Measurements from ENCODE around the gene ENPP3.

The ENPP3 gene

DNA sequence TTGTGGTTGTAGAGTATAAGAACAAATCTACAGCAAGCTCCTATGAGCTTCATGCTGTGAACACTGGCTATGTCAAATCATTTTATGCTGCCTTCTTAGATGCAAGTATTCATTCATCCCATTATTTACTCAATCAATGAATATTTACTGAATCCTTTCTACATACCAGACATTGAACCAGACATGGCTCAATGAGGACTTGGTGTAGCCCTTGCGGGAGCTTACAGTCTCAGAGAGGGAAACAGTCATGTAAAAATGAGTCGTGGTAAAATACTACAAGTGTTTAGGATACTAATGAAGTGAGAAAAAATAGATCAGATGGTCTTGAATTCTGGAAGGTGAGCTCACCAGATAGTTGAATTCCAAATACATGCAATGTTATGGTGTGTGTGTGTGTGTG lies 125.9 kb downstream of the ENPP3 start:
- no peaks in the 10 kb centered on the region for H3K9me3 ChIP-seq (ENCODE audit: insufficient read depth, low read length, severe bottlenecking)
- no peak overlapping the region for H3K4me2 ChIP-seq (ENCODE audit: insufficient read depth, low read length)
- ATAC-seq (ENCODE audit: insufficient read depth, low read depth) (no peak), DNase-seq (no peak)
- no peak overlapping the region for H3K4me3 ChIP-seq (ENCODE audit: low read depth in 1 of 2, low read length in 2 of 2)
- H2AFZ ChIP-seq (ENCODE audit: low read depth, low read length) = no peak overlapping the region
- H4K20me1 ChIP-seq (ENCODE audit: insufficient read depth, low read length) = no peaks in the 10 kb centered on the region
- TF ChIP-seq EZH2 (IDR thresholded peaks at IDR 0.05; ENCODE audit: borderline replicate concordance, low read depth, low read length, severe bottlenecking) = no peak
- TF ChIP-seq, protein P1, sequence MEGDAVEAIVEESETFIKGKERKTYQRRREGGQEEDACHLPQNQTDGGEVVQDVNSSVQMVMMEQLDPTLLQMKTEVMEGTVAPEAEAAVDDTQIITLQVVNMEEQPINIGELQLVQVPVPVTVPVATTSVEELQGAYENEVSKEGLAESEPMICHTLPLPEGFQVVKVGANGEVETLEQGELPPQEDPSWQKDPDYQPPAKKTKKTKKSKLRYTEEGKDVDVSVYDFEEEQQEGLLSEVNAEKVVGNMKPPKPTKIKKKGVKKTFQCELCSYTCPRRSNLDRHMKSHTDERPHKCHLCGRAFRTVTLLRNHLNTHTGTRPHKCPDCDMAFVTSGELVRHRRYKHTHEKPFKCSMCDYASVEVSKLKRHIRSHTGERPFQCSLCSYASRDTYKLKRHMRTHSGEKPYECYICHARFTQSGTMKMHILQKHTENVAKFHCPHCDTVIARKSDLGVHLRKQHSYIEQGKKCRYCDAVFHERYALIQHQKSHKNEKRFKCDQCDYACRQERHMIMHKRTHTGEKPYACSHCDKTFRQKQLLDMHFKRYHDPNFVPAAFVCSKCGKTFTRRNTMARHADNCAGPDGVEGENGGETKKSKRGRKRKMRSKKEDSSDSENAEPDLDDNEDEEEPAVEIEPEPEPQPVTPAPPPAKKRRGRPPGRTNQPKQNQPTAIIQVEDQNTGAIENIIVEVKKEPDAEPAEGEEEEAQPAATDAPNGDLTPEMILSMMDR (IDR thresholded peaks at IDR 0.05; ENCODE audit: borderline replicate concordance, extremely low read depth, low read length, poor library complexity, severe bottlenecking) = no peak
- H3K36me3 ChIP-seq (ENCODE audit: insufficient read depth, low read length) = no peaks in the 10 kb centered on the region
- H3K9ac ChIP-seq (ENCODE audit: low read depth, low read length) = no peak overlapping the region
- H3K27me3 ChIP-seq (ENCODE audit: insufficient read depth, low read length, poor library complexity) = peaks cover 5% of the 10 kb centered on the region
- no peak overlapping the region for H3K27ac ChIP-seq (ENCODE audit: low read length)
- H3K79me2 ChIP-seq (ENCODE audit: insufficient read depth, low read length) = no peaks in the 10 kb centered on the region
- no peaks in the 10 kb centered on the region for H3K4me1 ChIP-seq (ENCODE audit: insufficient read depth, low read length)

DNA sequence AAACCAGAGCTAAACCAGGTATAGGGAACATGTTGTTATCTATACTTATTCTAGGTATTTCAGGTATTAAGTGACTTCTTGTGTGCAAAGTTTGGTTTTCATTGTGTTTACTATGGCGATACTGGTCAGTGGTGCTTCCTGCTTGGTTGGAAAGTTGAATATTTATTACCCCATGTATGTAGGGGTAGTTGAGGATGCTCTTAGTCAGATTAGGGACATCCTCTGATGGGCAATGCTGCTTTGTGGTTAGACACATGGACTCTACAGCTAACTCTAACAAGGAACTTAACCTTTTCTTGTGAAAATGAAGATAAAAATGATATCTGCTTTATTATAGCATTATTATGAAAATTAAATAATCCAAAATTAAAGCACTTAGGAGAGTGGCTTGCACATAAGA lies 126.6 kb downstream of the ENPP3 start:
- no peaks in the 10 kb centered on the region for H3K4me1 ChIP-seq (ENCODE audit: insufficient read depth, low read length)
- no peaks in the 10 kb centered on the region for H4K20me1 ChIP-seq (ENCODE audit: insufficient read depth, low read length)
- H3K27ac ChIP-seq (ENCODE audit: low read length) = no peak overlapping the region
- no peak overlapping the region for H3K9ac ChIP-seq (ENCODE audit: low read depth, low read length)
- no peak overlapping the region for H3K4me2 ChIP-seq (ENCODE audit: insufficient read depth, low read length)
- no peak for ATAC-seq (ENCODE audit: insufficient read depth, low read depth)
- no peak for DNase-seq
- no peaks in the 10 kb centered on the region for H3K79me2 ChIP-seq (ENCODE audit: insufficient read depth, low read length)
- H3K36me3 ChIP-seq (ENCODE audit: insufficient read depth, low read length) = no peaks in the 10 kb centered on the region
- H3K9me3 ChIP-seq (ENCODE audit: insufficient read depth, low read length, severe bottlenecking) = no peaks in the 10 kb centered on the region
- no peak overlapping the region for H3K4me3 ChIP-seq (ENCODE audit: low read depth in 1 of 2, low read length in 2 of 2)
- peaks cover 5% of the 10 kb centered on the region for H3K27me3 ChIP-seq (ENCODE audit: insufficient read depth, low read length, poor library complexity)
- TF ChIP-seq, protein P1 (IDR thresholded peaks at IDR 0.05; ENCODE audit: borderline replicate concordance, extremely low read depth, low read length, poor library complexity, severe bottlenecking) = no peak
- no peak overlapping the region for H2AFZ ChIP-seq (ENCODE audit: low read depth, low read length)

DNA sequence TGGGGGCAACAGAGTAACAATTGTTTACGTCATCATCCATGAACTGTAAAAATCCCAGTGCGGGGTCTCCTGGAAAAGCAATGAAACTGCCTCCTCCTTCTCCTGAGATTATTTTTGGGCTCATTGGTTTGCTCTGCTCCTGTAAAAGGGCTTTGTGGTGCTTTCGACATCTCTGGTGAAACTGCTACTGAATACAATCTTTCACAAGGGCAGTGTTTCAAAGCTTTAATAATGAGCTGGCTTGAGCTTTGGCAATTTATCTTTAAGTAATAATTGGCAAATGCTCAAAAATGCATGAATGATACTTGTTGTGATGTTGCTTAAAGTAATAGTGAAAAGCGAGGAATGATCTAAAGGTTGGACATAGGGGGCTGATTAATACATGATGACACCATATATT lies 127.2 kb downstream of the ENPP3 start:
- no peaks in the 10 kb centered on the region for H3K36me3 ChIP-seq (ENCODE audit: insufficient read depth, low read length)
- H3K4me3 ChIP-seq (ENCODE audit: low read depth in 1 of 2, low read length in 2 of 2) = no peak overlapping the region
- H2AFZ ChIP-seq (ENCODE audit: low read depth, low read length) = no peak overlapping the region
- H3K79me2 ChIP-seq (ENCODE audit: insufficient read depth, low read length) = no peaks in the 10 kb centered on the region
- H3K27me3 ChIP-seq (ENCODE audit: insufficient read depth, low read length, poor library complexity) = peaks cover 5% of the 10 kb centered on the region
- no peak overlapping the region for H3K9ac ChIP-seq (ENCODE audit: low read depth, low read length)
- no peaks in the 10 kb centered on the region for H3K9me3 ChIP-seq (ENCODE audit: insufficient read depth, low read length, severe bottlenecking)
- no peak overlapping the region for H3K27ac ChIP-seq (ENCODE audit: low read length)
- DNase-seq (no peak), ATAC-seq (ENCODE audit: insufficient read depth, low read depth) (no peak)
- H4K20me1 ChIP-seq (ENCODE audit: insufficient read depth, low read length) = no peaks in the 10 kb centered on the region
- no peak overlapping the region for H3K4me2 ChIP-seq (ENCODE audit: insufficient read depth, low read length)
- TF ChIP-seq, protein P1 (IDR thresholded peaks at IDR 0.05; ENCODE audit: borderline replicate concordance, extremely low read depth, low read length, poor library complexity, severe bottlenecking) = no peak
- no peak for TF ChIP-seq EZH2 (IDR thresholded peaks at IDR 0.05; ENCODE audit: borderline replicate concordance, low read depth, low read length, severe bottlenecking)
- H3K4me1 ChIP-seq (ENCODE audit: insufficient read depth, low read length) = no peaks in the 10 kb centered on the region

Data from DND-41 (cell line).